ENCODE results near the gene GLIPR1L2. TPM values are rescaled to one million over a fixed set of nuclear protein-coding genes. Genes with fewer than 3 reads are reported as not detected.

GLIPR1L2 gene
- 0.55 and 0.71 TPM in 2 replicates for total RNA-seq

GRCh38 chr12:75390899-75391538 lies at the start of gene GLIPR1L2:
Gene GLIPR1L2 (plus strand): TSS chr12:75391089. CDS start chr12:75391117, 28 bp downstream.

DNA sequence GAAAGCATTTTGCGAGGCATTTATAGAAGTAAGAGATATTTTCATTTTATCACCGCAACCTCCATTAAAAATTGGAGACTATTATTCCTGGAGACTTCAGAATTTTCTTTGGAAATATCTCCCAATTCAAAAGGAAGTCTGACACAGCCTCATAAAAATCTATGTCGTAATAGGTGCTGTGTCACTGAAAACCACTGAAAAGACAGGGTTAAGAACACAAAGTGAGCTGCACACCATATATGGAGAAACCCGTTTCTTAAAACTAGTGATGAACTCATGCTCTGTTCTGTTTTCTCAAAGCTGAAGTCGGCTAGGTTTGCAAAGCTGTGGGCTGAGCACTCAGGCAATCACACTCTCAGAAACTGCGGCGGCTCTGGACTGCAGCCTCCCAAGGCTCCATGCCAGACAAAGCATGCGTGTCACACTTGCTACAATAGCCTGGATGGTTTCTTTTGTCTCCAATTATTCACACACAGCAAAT lies 89.6 kb downstream of the GLIPR1L2 start, which contains the start of gene GLIPR1:
Gene GLIPR1, plus strand, starts transcription at position 287 of the 481 bp plus-strand sequence. Its CDS starts 126 bp downstream, at position 413.

Other genes with a start within 250 kb of the GLIPR1L2 start
- gene KCNC2, start 181.2 kb upstream of the GLIPR1L2 start, total RNA-seq, result not detected in 2 replicates
- 6.7 and 7.5 TPM in 2 replicates for gene CAPS2, start 60.8 kb upstream of the GLIPR1L2 start, total RNA-seq
- not detected in 2 replicates for gene GLIPR1L1, start 56.4 kb upstream of the GLIPR1L2 start, total RNA-seq
- 41.4 and 45.5 TPM in 2 replicates for gene GLIPR1, start 89.7 kb downstream of the GLIPR1L2 start, total RNA-seq
- gene KRR1, start 120.5 kb downstream of the GLIPR1L2 start, total RNA-seq, result 23.2 and 31.5 TPM in 2 replicates